PC-3 (cell line): ENCODE results near the gene TMEM259. TPM values are rescaled to one million over a fixed set of nuclear protein-coding genes. Genes with fewer than 3 reads are reported as not detected.
A peak's percentile ranks its signal among the peaks of the same experiment; 100 is the strongest.

ENCODE experiments used
- ATAC-seq: fragments of 200-7000 bp; cut with Tn5 transposase; 2 replicates; pipeline ENCODE4 v1.9.1; 2020; ENCODE audit warnings: mild to moderate bottlenecking, moderate library complexity
- BruUV-seq: library from RNA; stranded (reverse); fragments of 400-500 nt; replicated peaks from 2 replicates; lab custom pipeline; 2021; lab: Mats Ljungman, UMichigan
- CTCF ChIA-PET: fragments of 300-600 bp; sonication (Branson Sonifier 250); formaldehyde crosslinking; loops from one replicate; lab custom pipeline; 2022; ENCODE audit warnings: antibody characterized with exemption; lab: Charles Lee
- POLR2A ChIA-PET: fragments of 300-600 bp; sonication (Branson Sonifier 250); formaldehyde crosslinking; loops from one replicate; lab custom pipeline; 2022; ENCODE audit warnings: antibody characterized with exemption; ENCODE audit not compliant: unreplicated experiment; lab: Charles Lee
- DNase-seq: peaks from one replicate; pipeline ENCODE4 v3.0.0-alpha.2; 2015
- H2AFZ ChIP-seq: fragments of 300-600 bp; sonication (generic); 2 replicates; pipeline ENCODE4 v1.6.0; 2016; ENCODE audit warnings: antibody characterized with exemption, low read length
- H3F3A ChIP-seq: fragments of 300-600 bp; sonication (generic); one replicate; pipeline ENCODE4 v1.6.0; 2017; ENCODE audit warnings: antibody characterized with exemption, low read length, control low read depth, mild to moderate bottlenecking; ENCODE audit not compliant: unreplicated experiment
- H3K27ac ChIP-seq: fragments of 300-600 bp; sonication (generic); 2 replicates; pipeline ENCODE4 v1.5.1; 2016; ENCODE audit warnings: mild to moderate bottlenecking, low read length
- H3K27me3 ChIP-seq: fragments of 300-600 bp; sonication (generic); 2 replicates; pipeline ENCODE4 v1.6.1; 2016; ENCODE audit warnings: low read length, mixed read lengths
- H3K36me3 ChIP-seq: fragments of 300-600 bp; sonication (generic); 2 replicates; pipeline ENCODE4 v1.6.1; 2016; ENCODE audit warnings: low read depth, mixed run types, low read length, mixed read lengths
- H3K4me1 ChIP-seq: fragments of 300-600 bp; sonication (generic); 2 replicates; pipeline ENCODE4 v1.5.1; 2016; ENCODE audit warnings: low read length; ENCODE audit not compliant: insufficient read depth
- H3K4me2 ChIP-seq: fragments of 300-600 bp; sonication (generic); 2 replicates; pipeline ENCODE4 v1.6.0; 2016; ENCODE audit warnings: low read length
- H3K4me3 ChIP-seq: fragments of 300-600 bp; sonication (generic); 2 replicates; pipeline ENCODE4 v1.5.1; 2016; ENCODE audit warnings: mild to moderate bottlenecking, low read length, mixed read lengths
- H3K79me2 ChIP-seq: fragments of 300-600 bp; sonication (generic); 2 replicates; pipeline ENCODE4 v1.6.1; 2017; ENCODE audit warnings: low read length, mixed read lengths
- H3K9ac ChIP-seq: fragments of 300-600 bp; sonication (generic); 2 replicates; pipeline ENCODE4 v1.6.0; 2016; ENCODE audit warnings: mild to moderate bottlenecking, low read length
- H3K9me2 ChIP-seq: fragments of 300-600 bp; sonication (generic); replicated peaks from 2 replicates; pipeline ENCODE4 v1.6.1; 2016; ENCODE audit warnings: mixed run types, low read length, mixed read lengths
- H3K9me3 ChIP-seq: fragments of 300-600 bp; sonication (generic); 2 replicates; pipeline ENCODE4 v1.6.1; 2016; ENCODE audit warnings: low read length, mixed read lengths
- H4K20me1 ChIP-seq: fragments of 300-600 bp; sonication (generic); 2 replicates; pipeline ENCODE4 v1.6.1; 2016; ENCODE audit warnings: low read length, mixed read lengths
- EZH2 ChIP-seq: fragments of 300-600 bp; sonication (generic); IDR thresholded peaks from one replicate; pipeline ENCODE4 v1.6.1; 2017; ENCODE audit warnings: antibody characterized with exemption, mild to moderate bottlenecking, low read length; ENCODE audit not compliant: unreplicated experiment
- EZH2phosphoT487 ChIP-seq: fragments of 300-600 bp; sonication (generic); IDR thresholded peaks from 2 replicates; pipeline ENCODE4 v1.6.1; 2018; ENCODE audit warnings: mild to moderate bottlenecking, antibody characterized with exemption, low read length, borderline replicate concordance
- intact Hi-C: fragments of 100-400 bp; cut with micrococcal nuclease; formaldehyde crosslinking; loops from 2 replicates; pipeline ENCODE4 v1.9.0; 2023
- total RNA-seq: library from RNA; depleted of rRNA; stranded (reverse); fragments of >200 nt; gene quantifications from 2 replicates; pipeline ENCODE4 v1.2.3, GENCODE V29; 2014
- TF ChIP-seq, protein P1 (sequence below): fragments of 300-600 bp; sonication (generic); conservative IDR thresholded peaks from 2 replicates; pipeline ENCODE4 v1.5.1; 2017; ENCODE audit warnings: antibody characterized with exemption, low read depth, mild to moderate bottlenecking, low read length

The TMEM259 gene
- total RNA-seq, 1 experiment from 2014 or later = 136 TPM

GRCh38 chr19:970695-971094 lies 50.2 kb downstream of the TMEM259 start:
- CTCF ChIA-PET = no interaction called here

DNA sequence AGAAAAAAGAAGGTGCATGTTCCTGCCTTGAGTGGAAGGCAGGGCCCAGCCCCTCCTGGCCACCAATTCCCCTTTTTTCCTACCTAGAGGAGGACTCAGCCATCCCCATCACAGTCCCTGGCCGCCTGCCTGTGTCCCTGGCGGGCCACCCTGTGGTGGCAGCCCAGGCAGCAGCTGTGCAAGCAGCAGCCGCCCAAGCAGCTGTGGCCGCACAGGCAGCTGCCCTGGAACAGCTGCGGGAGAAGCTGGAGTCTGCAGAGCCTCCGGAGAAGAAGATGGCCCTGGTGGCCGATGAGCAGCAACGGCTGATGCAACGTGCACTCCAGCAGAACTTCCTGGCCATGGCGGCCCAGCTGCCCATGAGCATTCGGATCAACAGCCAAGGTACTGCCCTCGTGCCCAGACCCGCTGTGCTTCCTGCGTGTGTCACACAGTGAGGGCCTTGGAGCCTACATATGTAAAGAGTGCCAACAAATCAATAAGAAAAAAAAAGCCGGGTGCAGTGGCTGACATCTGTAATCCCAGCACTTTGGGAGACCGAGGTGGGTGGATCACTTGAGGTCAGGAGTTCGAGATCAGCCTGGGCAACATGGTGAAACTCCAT lies 54.3 kb downstream of the TMEM259 start:
- ATAC-seq (no peak), DNase-seq (no peak)
- H2AFZ ChIP-seq = no peak overlapping the region
- H3K79me2 ChIP-seq = no peaks in the 10 kb centered on the region
- H3K4me2 ChIP-seq = no peak overlapping the region
- H4K20me1 ChIP-seq = no peaks in the 10 kb centered on the region
- CTCF ChIA-PET = no interaction called here
- H3K36me3 ChIP-seq = peaks cover 7% of the 10 kb centered on the region
- H3F3A ChIP-seq = no peaks in the 10 kb centered on the region
- H3K4me3 ChIP-seq = no peak overlapping the region
- 0 out of 2 replicates have a peak, but pooled peaks cover 4% of the 10 kb centered on the region for H3K9me3 ChIP-seq
- H3K27ac ChIP-seq = no peak overlapping the region
- BruUV-seq = no TSS peak
- H3K9me2 ChIP-seq = no peaks in the 10 kb centered on the region
- no peaks in the 10 kb centered on the region for H3K27me3 ChIP-seq
- intact Hi-C loops = no loop called here
- peaks cover 5% of the 10 kb centered on the region; the same call in 1 of the 2 replicates for H3K4me1 ChIP-seq
- H3K9ac ChIP-seq = no peak overlapping the region
- TF ChIP-seq EZH2 (no peak), EZH2phosphoT487 (no peak)
- TF ChIP-seq, protein P1, sequence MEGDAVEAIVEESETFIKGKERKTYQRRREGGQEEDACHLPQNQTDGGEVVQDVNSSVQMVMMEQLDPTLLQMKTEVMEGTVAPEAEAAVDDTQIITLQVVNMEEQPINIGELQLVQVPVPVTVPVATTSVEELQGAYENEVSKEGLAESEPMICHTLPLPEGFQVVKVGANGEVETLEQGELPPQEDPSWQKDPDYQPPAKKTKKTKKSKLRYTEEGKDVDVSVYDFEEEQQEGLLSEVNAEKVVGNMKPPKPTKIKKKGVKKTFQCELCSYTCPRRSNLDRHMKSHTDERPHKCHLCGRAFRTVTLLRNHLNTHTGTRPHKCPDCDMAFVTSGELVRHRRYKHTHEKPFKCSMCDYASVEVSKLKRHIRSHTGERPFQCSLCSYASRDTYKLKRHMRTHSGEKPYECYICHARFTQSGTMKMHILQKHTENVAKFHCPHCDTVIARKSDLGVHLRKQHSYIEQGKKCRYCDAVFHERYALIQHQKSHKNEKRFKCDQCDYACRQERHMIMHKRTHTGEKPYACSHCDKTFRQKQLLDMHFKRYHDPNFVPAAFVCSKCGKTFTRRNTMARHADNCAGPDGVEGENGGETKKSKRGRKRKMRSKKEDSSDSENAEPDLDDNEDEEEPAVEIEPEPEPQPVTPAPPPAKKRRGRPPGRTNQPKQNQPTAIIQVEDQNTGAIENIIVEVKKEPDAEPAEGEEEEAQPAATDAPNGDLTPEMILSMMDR = no peak
- POLR2A ChIA-PET = no interaction called here

More at GRCh38 chr19:970695-971094, 50.2 kb downstream of the TMEM259 start:
- no peaks in the 10 kb centered on the region for H3K4me1 ChIP-seq
- no TSS peak for BruUV-seq
- DNase-seq (no peak), ATAC-seq (no peak)
- peaks cover 7% of the 10 kb centered on the region for H3K36me3 ChIP-seq
- no peak overlapping the region for H3K4me3 ChIP-seq
- POLR2A ChIA-PET = no interaction called here
- no peaks in the 10 kb centered on the region for H4K20me1 ChIP-seq
- TF ChIP-seq, protein P1 = peak; percentile 74
- TF ChIP-seq EZH2phosphoT487 = no peak
- H2AFZ ChIP-seq = no peak overlapping the region
- H3K9me2 ChIP-seq = no peaks in the 10 kb centered on the region
- H3K27me3 ChIP-seq = no peaks in the 10 kb centered on the region
- H3K9me3 ChIP-seq = 0 out of 2 replicates have a peak, but pooled peaks cover 4% of the 10 kb centered on the region
- H3K9ac ChIP-seq = no peak overlapping the region
- no peaks in the 10 kb centered on the region for H3K79me2 ChIP-seq
- no peaks in the 10 kb centered on the region for H3F3A ChIP-seq
- intact Hi-C loops = no loop called here
- no peak overlapping the region for H3K27ac ChIP-seq
- no peak overlapping the region for H3K4me2 ChIP-seq

GRCh38 chr19:964761-965694 lies 55.9 kb downstream of the TMEM259 start:
- H3K4me1 ChIP-seq = peaks cover 5% of the 10 kb centered on the region; the same call in 1 of the 2 replicates
- DNase-seq (peak; percentile 27), ATAC-seq (no peak)
- H3F3A ChIP-seq = no peaks in the 10 kb centered on the region
- CTCF ChIA-PET = no interaction called here
- H3K79me2 ChIP-seq = no peaks in the 10 kb centered on the region
- no peaks in the 10 kb centered on the region for H3K27me3 ChIP-seq
- no peak overlapping the region for H3K4me3 ChIP-seq
- no peak overlapping the region for H3K4me2 ChIP-seq
- no TSS peak for BruUV-seq
- H3K9ac ChIP-seq = no peak overlapping the region
- H3K27ac ChIP-seq = no peak overlapping the region
- no peaks in the 10 kb centered on the region for H3K36me3 ChIP-seq
- no peaks in the 10 kb centered on the region for H3K9me3 ChIP-seq
- POLR2A ChIA-PET = no interaction called here
- no peaks in the 10 kb centered on the region for H4K20me1 ChIP-seq
- TF ChIP-seq EZH2 = no peak
- no peaks in the 10 kb centered on the region for H3K9me2 ChIP-seq
- no peak overlapping the region for H2AFZ ChIP-seq
- intact Hi-C loops = no loop called here
